NAMALWA (cell line): ENCODE measurements around the gene STUM.
A peak's percentile ranks its signal among the peaks of the same experiment; 100 is the strongest.
"Not testable (repeated sequence)": the region's sequence is repeated elsewhere in the genome, so short reads cannot be mapped to it uniquely, and the experiment has no call there.

ENCODE experiments used
- DNase-seq: peaks from one replicate; pipeline ENCODE4 v3.0.0-alpha.2; 2015; ENCODE audit warnings: low spot score

STUM gene

GRCh38 chr1:226604560-226605317, 56.2 kb downstream of the STUM start:
- no peak for DNase-seq

- no peak for DNase-seq
Measured at GRCh38 chr1:226605318-226605950, 56.9 kb downstream of the STUM start.

- no peak for DNase-seq
Measured at GRCh38 chr1:226606311-226607267, 58.0 kb downstream of the STUM start.

GRCh38 chr1:226607268-226607660, 58.7 kb downstream of the STUM start:
- no peak for DNase-seq

- DNase-seq: no peak
Measured at GRCh38 chr1:226607821-226608220, 59.3 kb downstream of the STUM start.

GRCh38 chr1:226608699-226609505, 60.3 kb downstream of the STUM start:
- DNase-seq: peak; percentile 81

GRCh38 chr1:226609836-226610455, 61.4 kb downstream of the STUM start:
- DNase-seq: no peak

GRCh38 chr1:226610671-226611070, 62.1 kb downstream of the STUM start:
- DNase-seq: no peak

GRCh38 chr1:226611301-226611700, 62.7 kb downstream of the STUM start:
- DNase-seq: no peak

- not testable (repeated sequence) for DNase-seq
Measured at GRCh38 chr1:226611980-226612379, 63.4 kb downstream of the STUM start.

GRCh38 chr1:226615876-226616275, 67.3 kb downstream of the STUM start:
- no peak for DNase-seq

- DNase-seq: no peak
Measured at GRCh38 chr1:226616636-226617035, 68.1 kb downstream of the STUM start.

GRCh38 chr1:226617109-226617508, 68.5 kb downstream of the STUM start:
- no peak for DNase-seq

GRCh38 chr1:226617719-226618118, 69.2 kb downstream of the STUM start:
- not testable (repeated sequence) for DNase-seq

- DNase-seq: no peak
Measured at GRCh38 chr1:226618380-226618779, 69.8 kb downstream of the STUM start.

- no peak for DNase-seq
Measured at GRCh38 chr1:226619031-226619430, 70.5 kb downstream of the STUM start.

GRCh38 chr1:226622012-226622411, 73.4 kb downstream of the STUM start:
- DNase-seq: no peak

- no peak for DNase-seq
Measured at GRCh38 chr1:226624526-226624925, 76.0 kb downstream of the STUM start.

GRCh38 chr1:226625326-226625725, 76.8 kb downstream of the STUM start:
- no peak for DNase-seq

GRCh38 chr1:226625832-226626576, 77.4 kb downstream of the STUM start:
- no peak for DNase-seq

GRCh38 chr1:226626577-226626956, 78.0 kb downstream of the STUM start:
- DNase-seq: peak; percentile 81
